Measurements from ENCODE around the gene ZNF574. TPM values are rescaled to one million over a fixed set of nuclear protein-coding genes. Genes with fewer than 3 reads are reported as not detected.

ZNF574 gene
- total RNA-seq, 4 donors from 2014 or later, result 11.6 to 22.9 (median 12.8) TPM

DNA sequence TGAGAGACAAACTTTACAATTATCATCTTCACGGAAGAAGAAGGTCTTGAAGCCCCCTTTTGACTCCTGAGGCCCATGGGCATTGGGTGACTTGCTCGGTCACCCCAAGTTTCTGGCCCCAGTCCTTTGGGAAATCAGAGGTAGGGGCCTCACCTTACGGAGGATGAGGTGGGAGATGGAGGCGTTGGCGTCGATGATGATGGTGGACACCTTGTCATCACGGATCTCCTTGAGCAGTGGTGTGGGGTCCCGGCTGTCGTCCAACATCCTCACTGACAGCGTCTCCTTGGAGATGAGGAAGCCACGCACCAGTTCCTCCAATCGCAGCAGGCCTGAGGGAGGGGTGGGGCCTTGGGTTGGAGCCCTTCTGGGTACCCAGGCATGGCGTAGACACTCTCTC is 16.8 kb upstream of the ZNF574 start:
- DNase-seq (ENCODE audit: low spot score) (no peak), ATAC-seq (ENCODE audit: low FRiP score) (no peak)
- TF ChIP-seq, protein P1, sequence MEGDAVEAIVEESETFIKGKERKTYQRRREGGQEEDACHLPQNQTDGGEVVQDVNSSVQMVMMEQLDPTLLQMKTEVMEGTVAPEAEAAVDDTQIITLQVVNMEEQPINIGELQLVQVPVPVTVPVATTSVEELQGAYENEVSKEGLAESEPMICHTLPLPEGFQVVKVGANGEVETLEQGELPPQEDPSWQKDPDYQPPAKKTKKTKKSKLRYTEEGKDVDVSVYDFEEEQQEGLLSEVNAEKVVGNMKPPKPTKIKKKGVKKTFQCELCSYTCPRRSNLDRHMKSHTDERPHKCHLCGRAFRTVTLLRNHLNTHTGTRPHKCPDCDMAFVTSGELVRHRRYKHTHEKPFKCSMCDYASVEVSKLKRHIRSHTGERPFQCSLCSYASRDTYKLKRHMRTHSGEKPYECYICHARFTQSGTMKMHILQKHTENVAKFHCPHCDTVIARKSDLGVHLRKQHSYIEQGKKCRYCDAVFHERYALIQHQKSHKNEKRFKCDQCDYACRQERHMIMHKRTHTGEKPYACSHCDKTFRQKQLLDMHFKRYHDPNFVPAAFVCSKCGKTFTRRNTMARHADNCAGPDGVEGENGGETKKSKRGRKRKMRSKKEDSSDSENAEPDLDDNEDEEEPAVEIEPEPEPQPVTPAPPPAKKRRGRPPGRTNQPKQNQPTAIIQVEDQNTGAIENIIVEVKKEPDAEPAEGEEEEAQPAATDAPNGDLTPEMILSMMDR (IDR thresholded peaks at IDR 0.05), result no peak

DNA sequence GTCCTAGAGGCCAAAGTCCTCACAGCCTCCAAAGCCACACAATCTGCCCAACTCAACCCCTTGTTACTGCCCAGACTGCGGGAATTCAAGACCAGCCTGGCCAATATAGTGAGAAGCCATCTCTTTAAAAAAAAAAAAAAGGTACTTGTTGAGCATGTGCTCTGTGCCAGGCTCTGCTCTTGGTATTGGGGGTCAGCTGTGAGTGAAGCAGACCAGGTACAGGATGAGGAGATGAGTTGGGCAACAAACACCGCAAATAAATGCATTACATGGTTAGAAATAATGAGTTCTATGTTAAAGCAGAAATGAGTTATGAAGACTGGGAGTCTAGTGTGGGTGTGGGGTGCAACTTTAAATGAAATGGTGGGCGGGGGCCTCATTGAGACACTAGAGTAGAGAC is 15.8 kb upstream of the ZNF574 start:
- no peak for ATAC-seq (ENCODE audit: low FRiP score)
- TF ChIP-seq, protein P1 (IDR thresholded peaks at IDR 0.05), result no peak
- DNase-seq (ENCODE audit: low spot score), result no peak

DNA sequence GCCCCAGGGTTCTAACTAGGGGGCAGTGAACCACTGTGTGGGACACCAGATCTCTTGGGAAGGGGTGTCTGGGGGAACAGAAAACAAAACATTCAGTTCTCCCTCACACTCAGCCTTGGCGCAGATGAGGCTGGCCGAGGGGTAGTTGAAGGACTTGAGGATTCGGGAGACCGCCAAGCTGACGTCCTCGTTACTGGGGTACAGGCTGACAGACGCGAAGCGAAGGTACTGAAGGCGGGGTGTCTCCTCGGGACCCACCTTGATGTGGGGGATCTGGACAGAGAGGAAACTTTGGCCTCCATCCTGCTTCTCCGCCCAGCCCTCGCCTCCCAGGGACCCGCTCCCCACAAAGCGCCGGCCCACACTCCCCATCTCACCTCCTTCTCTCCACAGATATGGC is 13.6 kb upstream of the ZNF574 start:
- TF ChIP-seq, protein P1 (IDR thresholded peaks at IDR 0.05), result no peak
- DNase-seq (ENCODE audit: low spot score) (no peak), ATAC-seq (ENCODE audit: low FRiP score) (no peak)

DNA sequence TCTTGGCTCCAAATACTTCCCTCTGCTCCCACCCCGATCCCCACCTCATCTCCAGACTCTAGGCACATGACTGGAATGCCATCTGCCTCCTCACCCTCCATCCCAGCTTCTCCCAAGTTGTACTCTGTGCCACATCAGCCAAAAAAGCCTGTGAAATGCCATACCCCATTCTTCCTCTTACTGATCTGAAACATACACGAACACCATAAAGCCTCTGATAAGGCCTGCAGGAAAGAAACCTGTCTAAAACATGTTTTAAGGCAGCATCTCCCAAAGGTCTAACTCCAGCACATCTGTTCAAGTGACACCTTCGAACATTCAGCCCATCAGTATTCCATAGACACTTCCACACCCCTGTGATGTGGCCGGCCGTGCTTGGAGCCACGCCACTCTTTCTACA is 11.5 kb upstream of the ZNF574 start:
- TF ChIP-seq, protein P1 (IDR thresholded peaks at IDR 0.05), result no peak
- no peak for DNase-seq (ENCODE audit: low spot score)
- no peak for ATAC-seq (ENCODE audit: low FRiP score)

DNA sequence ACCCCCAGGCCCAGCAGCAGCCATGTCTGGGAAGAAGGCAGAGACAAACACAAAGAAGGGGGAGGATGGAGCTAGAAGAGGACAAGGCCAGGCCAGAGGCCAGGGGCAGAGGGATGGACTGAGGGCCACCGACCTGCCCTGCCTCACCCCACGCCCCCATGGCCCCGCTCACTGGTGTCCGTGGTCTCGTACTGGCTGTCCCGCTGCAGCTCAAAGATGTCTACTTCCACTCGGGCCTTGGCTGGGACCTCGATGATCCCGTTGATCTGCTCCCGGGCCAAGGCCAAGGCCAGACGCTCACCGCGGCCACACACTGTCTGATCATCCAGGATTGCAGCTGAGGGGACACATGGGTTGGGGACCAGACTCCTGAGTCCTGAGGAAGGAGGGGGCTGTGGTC is 10.9 kb upstream of the ZNF574 start:
- TF ChIP-seq, protein P1 (IDR thresholded peaks at IDR 0.05), result no peak
- ATAC-seq (ENCODE audit: low FRiP score) (no peak), DNase-seq (ENCODE audit: low spot score) (no peak)

DNA sequence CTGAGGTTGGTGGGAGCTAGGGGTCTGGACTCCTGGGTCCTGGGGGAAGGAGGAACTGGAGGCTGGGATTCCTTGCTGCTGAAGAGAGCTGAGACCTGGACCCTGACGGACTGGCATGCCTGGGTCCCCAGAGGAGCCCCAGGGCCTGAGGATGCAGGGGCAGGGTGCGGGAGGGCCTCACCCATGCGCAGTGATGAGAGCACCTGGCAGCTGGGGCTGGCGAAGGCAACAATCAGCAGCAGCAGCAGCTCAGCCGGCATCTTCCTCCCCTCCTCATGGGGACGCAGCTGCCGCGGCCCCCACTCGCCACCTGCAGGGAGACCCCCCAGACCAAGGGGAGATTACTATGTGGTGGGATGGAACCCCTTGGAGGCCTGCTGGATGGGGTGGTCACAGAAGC is 10.5 kb upstream of the ZNF574 start:
- no peak for ATAC-seq (ENCODE audit: low FRiP score)
- DNase-seq (ENCODE audit: low spot score), result no peak
- TF ChIP-seq, protein P1 (IDR thresholded peaks at IDR 0.05), result no peak

DNA sequence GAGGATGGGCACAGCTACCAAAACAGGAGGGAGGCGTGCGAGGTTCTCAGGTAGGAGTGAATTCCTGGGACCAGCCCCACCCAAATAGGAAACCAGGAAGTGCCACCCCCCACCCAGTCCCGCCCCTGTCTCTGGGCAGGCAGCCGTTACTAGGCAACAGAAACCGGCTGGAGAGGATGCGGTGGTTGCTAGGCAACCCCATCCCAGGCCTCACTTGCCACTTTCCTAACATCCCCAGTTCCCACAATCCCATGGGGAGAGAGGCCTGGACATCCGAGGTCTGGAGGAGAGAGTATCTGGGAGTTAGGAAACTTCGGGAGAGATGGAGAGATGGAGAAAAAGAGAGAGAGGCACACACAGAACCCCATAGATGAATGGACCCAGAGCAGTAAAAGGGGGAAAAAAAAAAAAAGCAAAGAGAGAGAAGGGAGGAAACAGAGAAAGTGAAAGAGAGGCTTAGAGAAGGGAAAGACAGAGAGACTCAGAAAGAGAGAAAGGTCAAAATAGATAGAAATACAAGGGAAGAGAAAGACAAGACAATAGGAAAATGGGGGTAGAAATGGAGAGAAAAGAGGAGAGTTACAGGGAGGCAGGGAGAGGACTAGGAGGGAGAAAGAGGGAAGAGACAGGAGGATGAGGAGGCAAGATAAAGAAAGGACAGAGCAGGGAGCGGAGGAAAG is 9.8 kb upstream of the ZNF574 start:
- DNase-seq (ENCODE audit: low spot score) (no peak), ATAC-seq (ENCODE audit: low FRiP score) (no peak)
- TF ChIP-seq, protein P1 (IDR thresholded peaks at IDR 0.05), result no peak

Data from omental fat pad (tissue), 4 donors.